ENCODE measurements around the gene ZBTB4.

- no peak for TF ChIP-seq REST (IDR thresholded peaks at IDR 0.05; ENCODE audit: insufficient read depth in 1 of 2, low read depth in 2 of 2, low read length in 2 of 2)
- no peak for TF ChIP-seq POLR2AphosphoS5 (IDR thresholded peaks at IDR 0.05; ENCODE audit: low read depth, low read length)
- no peak for TF ChIP-seq TAF1 (IDR thresholded peaks at IDR 0.05; ENCODE audit: borderline replicate concordance, insufficient read depth, low read length)
These were observed 17.2 kb upstream of the ZBTB4 start for GRCh38 chr17:7496470-7497183.
